HG02763 (cell line): Measurements from ENCODE around the gene RBM20.
A peak's percentile ranks its signal among the peaks of the same experiment; 100 is the strongest.
"Not testable (repeated sequence)": the region's sequence is repeated elsewhere in the genome, so short reads cannot be mapped to it uniquely, and the experiment has no call there.

Experiments
- ATAC-seq: cut with Tn5 transposase; IDR thresholded peaks from one replicate; pipeline ENCODE4 v1.9.1; 2021; ENCODE audit warnings: mild to moderate bottlenecking, moderate library complexity; ENCODE audit not compliant: unreplicated experiment

RBM20 gene

DNA sequence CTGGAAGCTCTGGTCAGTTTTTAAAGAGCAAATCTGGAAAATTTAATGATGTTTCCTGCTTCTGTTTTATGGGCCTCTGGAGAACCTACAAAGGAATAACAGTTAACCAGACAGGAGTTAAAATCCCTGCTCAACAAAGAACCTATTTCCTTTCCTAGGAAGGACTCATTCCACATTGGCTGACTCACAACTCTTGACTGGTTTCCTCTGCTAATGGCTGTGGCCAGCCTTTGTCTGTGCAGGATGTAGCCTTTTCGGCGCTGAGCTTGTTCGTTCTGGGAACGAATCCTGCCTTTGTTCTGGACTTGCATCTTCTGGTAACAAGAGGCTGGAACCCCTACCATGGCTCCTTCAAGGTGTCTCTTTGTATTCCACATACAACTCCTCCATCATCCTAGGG is 114.8 kb downstream of the RBM20 start:
- no peak for ATAC-seq

DNA sequence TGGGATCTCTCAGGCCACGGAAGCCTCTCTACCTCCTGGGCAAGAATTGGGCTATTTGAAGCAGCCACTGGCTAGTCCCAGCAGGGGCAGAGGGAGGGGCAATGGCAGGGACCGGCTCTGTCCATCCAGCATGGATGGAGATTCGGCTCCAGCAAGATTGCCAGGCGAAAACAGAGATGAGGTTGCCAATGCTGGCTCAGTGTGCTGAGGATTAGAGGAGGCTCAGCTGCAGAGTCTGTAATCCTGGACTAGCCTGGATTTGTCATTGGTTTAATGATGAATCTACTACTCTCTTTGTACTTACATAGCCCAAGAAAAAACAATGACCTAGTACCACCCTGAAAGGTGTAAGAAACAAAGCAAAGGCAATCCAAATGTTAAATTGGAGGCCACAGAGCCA is 115.4 kb downstream of the RBM20 start:
- no peak for ATAC-seq

DNA sequence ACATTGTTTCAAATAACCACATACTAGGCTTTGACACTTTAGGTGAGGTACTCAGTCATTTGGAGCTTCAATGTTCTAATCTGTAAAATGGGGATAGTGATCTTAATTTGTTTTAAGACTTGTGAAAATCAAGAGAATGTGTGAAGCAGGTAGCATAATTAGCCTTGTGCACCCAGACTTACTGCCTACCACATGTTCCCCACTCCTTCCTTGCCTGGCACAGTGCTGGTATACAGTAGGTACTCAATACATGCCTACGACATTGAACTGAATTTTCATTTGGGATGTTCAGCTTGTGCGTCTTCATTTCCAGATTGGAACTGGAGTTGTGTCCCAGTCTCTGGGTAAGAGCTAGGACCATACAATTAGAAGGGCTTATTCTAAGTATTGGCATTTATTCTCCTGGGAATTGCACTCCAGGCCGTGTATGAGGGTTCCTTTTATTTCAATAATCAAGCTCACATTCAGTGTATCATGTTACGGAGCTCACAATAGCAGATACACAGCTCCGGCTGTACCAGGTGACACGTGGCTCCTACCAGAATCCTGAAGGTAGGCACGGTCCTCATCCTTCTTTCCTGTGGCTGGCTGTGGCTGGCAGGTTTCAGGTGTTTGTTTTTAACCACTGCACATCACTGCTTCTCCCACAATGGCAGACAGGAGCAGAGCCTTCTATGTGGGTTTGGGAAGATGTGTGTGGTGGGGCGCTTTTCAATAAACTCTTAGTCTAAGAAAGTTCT is 118.1 kb downstream of the RBM20 start:
- no peak for ATAC-seq

DNA sequence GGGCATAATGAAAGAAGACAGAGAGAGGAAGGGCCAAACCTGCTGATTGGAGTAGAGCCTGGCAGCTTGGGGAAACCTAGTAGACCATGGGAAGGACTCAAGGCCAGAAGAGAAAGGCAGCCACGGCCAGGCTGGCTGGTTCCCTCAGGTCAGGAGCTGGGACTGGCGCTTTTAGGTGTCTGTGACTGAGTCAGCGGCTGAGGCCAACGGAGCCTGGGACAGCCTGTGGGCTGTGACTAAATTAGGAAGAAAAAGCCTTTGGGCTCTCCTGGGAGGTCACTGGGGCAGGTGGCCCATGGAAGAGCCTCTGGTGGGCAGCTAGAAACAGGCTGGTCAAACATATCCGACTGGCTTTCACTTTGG is 118.7 kb downstream of the RBM20 start:
- no peak for ATAC-seq

DNA sequence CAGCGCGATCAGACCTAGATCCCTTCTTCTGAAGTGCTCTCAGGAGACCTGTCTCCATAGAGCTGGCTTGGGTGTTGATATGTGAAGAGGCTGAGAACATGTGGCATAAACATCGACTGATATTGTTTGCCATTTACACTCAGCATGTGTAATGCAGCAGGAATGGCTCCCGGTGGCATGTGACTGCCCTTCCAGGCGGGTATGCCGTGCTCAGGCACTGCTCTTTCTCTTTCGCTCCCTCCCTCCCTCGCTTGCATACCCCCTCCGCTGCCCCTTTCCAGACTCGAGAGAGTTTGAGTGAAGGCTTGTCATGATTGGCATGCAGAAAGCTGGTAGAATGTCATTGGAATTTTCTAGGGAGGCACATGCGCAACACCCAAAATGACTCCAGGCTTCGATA is 120.2 kb downstream of the RBM20 start:
- ATAC-seq = no peak

DNA sequence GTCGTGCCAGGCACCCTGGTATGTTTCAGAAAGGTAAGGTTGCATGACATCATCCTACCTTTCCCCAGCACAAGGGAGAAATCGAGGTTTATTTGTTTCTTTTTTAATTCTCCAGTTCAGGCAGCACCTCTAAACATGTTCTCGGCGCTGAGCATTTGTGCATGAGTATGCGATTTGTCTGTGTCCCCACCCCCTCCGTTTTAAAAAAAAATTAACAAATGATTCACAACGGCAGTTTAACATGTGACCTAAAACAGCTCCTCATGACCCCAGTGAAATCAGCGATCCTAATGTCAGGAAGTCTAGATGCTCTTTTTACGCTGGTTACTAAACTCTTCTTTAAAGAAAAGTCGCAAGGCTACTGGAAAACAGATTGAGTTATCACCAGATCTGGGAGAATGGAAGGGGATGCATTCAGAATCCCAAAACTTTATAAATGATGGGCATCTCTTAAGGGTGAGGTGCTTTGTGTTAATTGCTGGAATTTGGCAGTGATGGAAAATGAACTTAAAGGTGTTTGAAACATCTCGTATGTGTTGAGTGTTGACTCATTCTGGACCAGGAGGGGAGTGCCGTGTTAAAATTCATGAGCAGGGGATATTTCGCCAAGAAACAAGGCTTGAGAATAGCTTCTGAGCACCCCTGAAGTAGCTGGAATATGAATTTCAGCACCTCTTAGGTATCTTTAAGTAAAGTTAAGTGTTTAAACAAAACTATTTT is 120.8 kb downstream of the RBM20 start:
- ATAC-seq = no peak

DNA sequence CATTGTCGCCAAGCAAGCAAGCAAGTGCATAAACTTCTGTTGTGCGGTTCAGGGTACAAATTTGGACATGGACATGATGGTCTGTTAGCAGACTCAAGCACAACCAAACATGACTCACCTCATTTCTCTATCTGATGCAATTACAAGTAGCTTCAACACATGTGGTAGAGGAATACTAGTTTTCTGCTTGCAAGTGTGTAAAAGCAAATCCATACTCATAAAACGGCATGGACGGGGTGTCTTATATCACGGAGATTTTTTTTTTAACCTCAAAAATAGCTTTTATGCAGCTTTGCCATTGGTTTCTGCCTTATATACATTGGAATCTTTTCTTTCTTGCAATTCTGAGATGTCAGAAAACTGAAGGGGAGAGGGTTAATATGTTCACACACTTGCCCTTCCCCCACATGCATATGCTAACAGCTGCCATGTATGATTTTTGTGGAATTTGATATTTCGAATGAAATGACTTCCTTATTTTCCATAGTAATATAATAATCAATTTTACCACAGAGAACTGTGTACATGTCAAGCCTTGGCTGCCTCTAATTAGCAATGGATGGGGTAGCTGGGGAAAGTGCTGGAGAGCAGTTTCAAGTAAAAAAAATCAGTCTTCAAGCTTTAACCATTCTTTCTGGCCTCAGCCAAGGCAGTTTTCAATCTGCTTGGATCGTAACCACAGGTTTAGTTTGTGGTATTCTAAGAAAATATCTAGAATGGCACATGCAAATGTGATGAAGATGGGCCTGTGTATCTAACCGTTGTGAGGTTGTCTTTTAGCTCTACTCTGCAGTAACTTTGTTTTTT is 121.6 kb downstream of the RBM20 start:
- ATAC-seq = no peak

DNA sequence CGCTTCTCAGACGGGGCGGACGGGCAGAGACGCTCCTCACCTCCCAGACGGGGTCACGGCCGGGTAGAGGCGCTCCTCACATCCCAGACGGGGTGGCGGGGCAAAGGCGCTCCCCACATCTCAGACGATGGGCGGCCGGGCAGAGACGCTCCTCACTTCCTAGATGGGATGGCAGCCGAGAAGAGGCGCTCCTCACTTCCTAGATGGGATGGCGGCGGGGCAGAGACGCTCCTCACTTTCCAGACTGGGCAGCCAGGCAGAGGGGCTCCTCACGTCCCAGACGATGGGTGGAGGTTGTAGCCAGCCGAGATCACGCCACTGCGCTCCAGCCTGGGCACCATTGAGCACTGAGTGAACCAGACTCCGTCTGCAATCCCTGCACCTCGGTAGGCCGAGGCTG is 123.5 kb downstream of the RBM20 start:
- not testable (repeated sequence) for ATAC-seq

DNA sequence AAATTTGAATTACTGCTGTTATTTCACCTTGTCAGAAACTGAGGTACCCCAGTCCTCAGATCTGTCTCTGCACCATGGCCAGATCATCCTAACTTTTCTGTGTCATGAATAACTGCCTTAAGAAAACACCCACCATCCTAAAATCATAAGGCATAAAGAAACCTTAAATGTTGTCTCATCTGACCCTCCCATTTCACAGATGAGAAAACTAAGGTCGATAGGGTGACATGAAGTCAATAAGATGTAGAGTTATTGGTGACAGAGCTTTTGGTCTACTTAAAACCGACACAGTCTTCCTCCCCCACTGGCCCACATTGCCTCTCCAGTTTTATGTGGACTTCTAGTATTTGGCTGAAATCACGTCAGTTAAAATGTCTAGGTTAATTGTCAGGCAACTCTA is 126.1 kb downstream of the RBM20 start:
- ATAC-seq = no peak

DNA sequence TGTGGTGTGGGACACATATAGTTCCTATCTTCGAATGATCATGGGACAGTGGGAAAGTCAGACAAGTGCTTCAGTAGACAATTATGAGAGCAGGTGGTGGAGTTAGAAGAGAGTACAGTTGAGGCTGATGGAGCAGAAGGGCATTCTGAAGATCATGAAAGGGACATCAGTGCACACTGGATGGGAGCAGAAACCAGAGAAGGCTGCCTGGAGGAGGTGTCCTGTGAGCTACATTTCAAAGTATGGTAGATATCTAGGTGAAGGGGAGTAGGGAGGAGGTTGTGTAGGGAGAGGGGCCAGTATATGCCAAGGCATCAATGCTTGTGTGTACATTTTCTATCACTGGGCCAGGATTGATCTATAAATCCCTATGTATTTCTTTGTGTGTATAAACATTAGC is 127.3 kb downstream of the RBM20 start:
- no peak for ATAC-seq

DNA sequence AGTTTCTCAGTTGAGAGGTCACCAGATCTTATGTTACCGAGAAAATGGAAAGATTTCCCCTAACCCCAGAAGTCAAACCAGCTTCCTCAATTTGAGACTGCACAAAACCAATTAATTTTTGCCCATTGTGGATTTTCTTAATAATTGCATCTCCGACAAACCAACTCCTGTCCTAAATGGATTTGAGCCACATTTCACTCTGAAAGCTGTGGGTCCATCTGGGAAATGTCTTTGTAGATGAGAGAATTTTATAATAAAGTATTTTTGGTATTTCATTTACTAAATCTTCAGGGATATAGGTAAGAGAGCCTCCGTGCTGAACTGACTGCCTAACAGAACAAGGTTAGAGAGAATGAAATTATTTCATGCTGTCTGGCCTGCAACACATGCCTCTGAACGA is 127.9 kb downstream of the RBM20 start:
- no peak for ATAC-seq

DNA sequence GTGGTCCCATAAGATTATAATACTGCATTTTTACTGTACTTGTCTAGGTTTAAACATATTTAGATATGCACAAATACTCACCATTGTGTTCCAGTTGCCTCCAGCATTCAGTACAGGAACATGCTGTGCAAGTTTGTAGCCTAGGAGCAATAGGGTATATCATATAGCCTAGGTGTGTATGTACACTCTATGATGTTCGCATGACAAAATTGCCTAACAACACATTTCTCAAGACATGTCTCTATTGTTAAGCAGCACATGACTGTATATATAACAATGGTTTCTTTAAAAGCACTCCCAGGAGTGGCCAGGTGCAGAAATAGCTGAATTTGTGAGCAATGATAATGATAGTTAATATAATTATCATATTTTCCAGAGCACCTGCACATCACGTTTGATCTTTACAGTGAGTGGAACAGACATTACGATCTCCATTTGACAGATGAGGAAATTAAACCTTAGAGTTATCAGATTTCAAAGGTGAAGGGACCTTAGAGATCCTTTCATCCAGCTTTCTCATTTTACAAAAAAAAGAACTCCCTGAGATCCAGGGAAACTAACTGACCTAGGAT is 128.4 kb downstream of the RBM20 start:
- no peak for ATAC-seq

DNA sequence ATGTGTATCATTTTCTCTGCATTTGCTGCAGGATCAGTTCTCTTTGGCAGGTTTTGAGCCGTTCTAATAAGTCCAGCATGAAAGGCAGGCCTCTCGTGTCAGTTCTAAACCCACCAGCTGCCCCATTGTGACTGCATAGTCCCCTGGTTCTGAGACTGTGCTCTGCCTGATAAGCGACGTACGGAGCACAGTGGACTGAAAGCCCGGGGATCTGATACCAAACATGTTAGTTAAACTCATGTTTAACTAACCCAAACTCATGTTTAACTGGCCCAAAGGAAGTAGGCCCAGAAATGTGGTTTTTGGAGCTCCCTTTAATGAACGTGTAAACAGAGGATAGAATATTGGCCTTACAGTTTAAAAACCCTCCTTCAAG is 129.5 kb downstream of the RBM20 start:
- ATAC-seq = no peak

DNA sequence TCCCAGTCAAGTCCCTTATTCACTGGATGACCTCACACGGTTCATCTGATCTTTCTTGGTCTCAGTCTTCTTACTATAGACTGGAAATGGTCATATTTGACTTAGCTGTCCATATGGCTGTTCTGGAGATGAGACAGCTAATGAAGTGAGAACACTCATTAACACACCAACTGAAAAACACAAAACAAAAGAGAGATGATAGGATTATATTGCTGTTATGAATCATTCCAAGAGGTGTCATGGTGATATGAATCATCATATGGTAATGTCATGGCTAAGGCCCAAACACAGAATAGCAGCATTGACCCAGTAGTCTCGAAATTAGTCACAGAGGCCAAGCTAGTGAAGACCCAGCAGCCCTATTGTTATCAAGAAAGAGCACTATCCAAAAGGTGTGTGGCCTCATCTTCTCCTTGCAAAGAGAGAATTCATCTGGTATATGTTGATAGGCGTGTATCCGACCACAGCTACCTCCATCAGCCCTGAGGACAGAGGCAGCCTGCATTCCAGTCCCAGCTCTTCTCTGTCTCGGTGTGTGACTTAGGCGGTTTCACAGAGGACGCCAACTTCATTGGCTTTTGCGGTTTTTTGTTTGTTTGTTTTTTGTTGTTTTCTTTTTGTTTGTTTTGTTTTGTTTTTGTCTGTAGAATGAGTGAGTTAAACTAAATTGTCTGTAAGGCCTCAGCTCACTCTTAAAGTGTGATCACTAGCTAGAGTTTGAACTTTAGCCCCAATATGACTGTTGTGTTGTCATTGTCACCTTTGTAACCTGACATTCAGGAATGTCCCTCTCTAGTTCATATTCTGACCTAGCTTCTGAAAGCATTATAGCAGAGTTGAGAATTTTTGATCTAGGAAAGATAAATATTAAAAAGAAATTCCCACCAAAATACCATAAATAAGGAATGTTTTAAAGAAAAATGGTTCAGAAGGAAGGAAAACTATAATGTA is 130.2 kb downstream of the RBM20 start:
- peak; percentile 92 for ATAC-seq

DNA sequence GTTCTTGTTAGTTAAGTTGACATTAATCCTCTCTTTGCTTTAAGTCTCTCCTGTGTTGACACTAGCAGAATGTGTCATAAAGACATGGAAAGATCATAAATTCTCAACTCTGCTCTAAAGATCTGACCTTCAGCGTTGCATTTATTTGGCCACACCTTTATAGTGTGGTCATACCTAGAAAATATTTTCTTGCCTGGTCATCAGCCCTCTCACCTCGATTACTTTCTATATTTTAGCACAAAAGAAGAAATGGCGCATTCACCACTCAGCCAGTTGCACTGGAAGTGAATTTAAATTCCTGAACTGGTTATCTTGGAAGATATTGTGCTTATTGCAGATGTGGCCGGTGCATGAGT is 130.9 kb downstream of the RBM20 start:
- ATAC-seq = no peak

DNA sequence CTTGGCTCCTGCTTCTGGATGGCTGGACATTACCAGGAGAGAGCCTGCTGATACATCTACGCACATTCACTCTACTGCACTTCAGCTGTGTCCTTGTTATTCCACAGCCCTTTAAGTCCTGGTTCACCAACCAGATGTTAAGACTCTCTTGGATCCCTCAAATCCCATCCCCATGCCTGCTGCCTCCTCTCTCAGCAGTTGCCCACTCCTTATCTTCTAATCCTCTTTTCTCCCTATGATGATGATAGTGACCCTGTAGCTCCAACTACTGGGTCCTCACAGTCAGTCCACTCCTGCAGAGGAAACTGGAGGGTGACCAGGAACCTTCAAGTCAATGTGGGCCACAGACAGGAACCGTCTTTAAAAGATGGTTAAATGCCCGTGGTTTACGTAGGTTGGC is 131.3 kb downstream of the RBM20 start:
- ATAC-seq = no peak

DNA sequence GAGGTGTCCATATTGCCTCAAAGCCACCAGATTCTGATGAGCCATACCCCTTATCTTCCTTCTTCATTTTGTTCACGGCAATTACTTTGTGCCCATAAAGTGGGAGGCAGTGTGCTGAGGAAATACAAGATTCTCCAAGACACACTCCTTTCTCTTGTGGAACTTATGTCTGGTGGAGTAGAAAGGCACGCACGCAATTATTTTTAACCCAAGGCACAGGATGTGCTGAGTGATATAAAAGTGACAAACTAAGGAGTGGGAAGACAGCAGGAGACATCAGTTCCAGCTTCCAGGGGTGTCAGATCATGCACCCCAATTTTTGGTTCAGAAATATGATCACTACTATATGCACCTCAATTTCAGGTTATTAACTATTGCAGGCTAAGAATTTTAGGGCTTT is 132.9 kb downstream of the RBM20 start:
- ATAC-seq = no peak

DNA sequence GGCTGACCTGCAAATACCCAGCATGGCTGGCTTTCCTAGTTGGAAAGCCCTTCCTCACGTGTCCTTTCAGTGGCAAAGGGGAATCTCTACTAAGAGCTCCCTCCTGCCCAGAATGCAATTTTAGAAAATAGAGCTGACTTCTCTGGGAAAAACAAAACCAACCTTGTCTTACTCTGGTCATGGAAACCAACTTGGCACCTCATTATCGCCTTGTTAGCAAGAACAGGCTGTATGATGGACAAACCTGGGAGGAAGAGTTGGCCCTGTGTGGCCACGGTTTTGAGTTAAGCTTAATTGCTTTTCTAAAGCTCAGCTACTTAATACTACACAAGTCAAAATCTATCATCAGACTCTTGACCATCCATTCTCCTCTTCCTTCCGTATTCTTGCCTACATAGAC is 133.5 kb downstream of the RBM20 start:
- no peak for ATAC-seq

DNA sequence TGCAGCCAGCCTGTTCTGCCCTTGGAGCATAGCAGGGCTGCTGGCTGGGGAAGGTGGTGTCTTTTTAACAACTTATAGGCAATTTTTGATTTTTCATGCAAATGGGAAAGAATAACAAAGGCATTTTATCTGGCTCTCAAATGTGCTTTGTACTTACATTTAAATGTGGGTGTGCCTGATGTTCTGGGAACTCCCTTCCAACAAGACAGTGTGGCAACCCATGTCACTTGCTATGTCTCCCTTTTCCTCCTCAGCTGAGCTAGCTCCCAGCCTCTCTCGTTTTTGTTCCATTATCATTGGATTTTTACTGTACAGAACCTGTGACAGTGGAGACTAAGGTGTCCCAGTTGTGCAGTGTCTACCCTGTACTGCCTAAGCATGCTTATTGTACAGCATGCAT is 134.1 kb downstream of the RBM20 start:
- no peak for ATAC-seq

DNA sequence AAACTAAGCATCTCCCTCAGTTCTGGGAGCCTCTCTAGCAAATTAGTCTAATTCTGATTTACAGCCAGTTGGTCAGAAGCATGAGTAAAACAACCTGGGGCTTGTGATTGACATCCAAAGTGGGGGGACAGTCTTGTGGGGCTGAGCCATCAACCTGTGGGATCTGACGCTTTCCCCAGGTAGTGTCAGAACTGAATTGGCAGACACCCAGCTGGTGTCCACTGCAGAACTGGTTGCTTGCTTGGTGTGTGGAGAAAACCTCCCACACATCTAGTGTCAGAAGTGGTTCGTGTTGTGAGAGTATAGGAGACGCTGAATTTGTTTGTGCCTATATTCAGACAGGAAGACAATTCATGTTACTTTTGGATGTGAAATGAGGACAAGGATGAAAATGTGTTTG is 135.4 kb downstream of the RBM20 start:
- ATAC-seq = no peak

DNA sequence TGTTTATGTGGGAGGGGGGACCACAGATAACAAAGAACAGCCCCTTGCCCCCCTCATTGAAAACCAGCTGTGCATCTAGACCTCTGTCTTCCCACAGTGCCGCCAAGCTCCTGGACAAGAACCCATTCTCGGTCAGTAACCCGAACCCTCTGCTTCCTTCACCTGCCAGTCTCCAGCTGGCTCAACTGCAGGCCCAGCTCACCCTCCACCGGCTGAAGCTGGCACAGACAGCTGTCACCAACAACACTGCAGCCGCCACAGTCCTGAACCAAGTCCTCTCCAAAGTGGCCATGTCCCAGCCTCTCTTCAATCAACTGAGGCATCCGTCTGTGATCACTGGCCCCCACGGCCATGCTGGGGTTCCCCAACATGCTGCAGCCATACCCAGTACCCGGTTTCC is 136.6 kb downstream of the RBM20 start:
- ATAC-seq = no peak
